ENCODE data around the gene RAMP2.

The RAMP2 gene

GRCh38 chr17:42806249-42806648 is 45.2 kb downstream of the RAMP2 start:
- peaks cover 18 to 32% of the 10 kb centered on the region in 2 experiments for H3K36me3 ChIP-seq (ENCODE audit: control insufficient read depth in 2 of 2, insufficient read depth in 1 of 2, low read length in 2 of 2)
- H3K4me3 ChIP-seq (ENCODE audit: low read depth, low read length) = no peak overlapping the region
- no peak overlapping the region for H3K27ac ChIP-seq (ENCODE audit: extremely low read depth, low read depth, low read length)
- ChIA-PET CTCF (interaction anchor here (1.5 to 2.9 kb wide), 3 partner anchors 14 to 18 kb away, joined by 4 to 13 read pairs (median 4); partner anchors contain the start of gene BECN1), POLR2A (interaction anchor here (0.5 to 2.0 kb wide), 4 partner anchors 9 to 332 kb away, joined by 3 to 6 read pairs (median 4); partner anchors contain the start of gene BECN1)
- TF ChIP-seq ZNF518A (tag by site-specific recombination; conservative IDR thresholded peaks at IDR 0.05; ENCODE audit: low read depth) (no peak), OVOL3 (tag by site-specific recombination; IDR thresholded peaks at IDR 0.05) (no peak), ZNF121 (tag by site-specific recombination; IDR thresholded peaks at IDR 0.05) (no peak), ZNF2 (tag by site-specific recombination; IDR thresholded peaks at IDR 0.05) (no peak)
- no peaks in the 10 kb centered on the region for H3K9me3 ChIP-seq (ENCODE audit: control insufficient read depth, insufficient read depth, low read depth, low read length)
- peaks cover 10% of the 10 kb centered on the region for H3K4me1 ChIP-seq (ENCODE audit: control insufficient read depth, insufficient read depth, low read length)

DNA sequence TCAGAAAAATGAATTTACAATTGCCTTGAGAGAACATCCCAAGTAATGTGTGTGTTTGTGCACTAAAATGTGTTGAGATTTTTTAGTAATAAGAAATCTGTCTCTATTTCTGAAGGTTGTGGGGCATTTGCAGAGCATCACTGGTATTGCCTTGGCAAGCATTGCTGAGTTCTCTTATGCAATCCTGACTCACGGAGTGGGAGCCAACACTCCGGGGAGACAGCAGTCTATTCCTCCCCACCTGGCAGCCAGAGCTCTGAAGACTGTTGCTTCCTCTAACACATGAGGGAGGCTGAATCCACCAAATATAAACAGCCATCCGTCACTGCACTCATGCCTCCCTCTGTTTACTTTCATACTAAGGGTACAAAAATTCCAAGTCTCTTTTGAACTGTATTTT is 48.2 kb downstream of the RAMP2 start:
- no peak overlapping the region for H3K4me3 ChIP-seq (ENCODE audit: low read depth, low read length)
- no peak overlapping the region for H3K27ac ChIP-seq (ENCODE audit: extremely low read depth, low read depth, low read length)
- TF ChIP-seq SCRT2 (tag by site-specific recombination; IDR thresholded peaks at IDR 0.05) = 0 out of 2 replicates have a peak, but pooled peaks have one; percentile 37
- no peak for TF ChIP-seq ZNF701 (tag by site-specific recombination; IDR thresholded peaks at IDR 0.05)
- TF ChIP-seq, protein P1, sequence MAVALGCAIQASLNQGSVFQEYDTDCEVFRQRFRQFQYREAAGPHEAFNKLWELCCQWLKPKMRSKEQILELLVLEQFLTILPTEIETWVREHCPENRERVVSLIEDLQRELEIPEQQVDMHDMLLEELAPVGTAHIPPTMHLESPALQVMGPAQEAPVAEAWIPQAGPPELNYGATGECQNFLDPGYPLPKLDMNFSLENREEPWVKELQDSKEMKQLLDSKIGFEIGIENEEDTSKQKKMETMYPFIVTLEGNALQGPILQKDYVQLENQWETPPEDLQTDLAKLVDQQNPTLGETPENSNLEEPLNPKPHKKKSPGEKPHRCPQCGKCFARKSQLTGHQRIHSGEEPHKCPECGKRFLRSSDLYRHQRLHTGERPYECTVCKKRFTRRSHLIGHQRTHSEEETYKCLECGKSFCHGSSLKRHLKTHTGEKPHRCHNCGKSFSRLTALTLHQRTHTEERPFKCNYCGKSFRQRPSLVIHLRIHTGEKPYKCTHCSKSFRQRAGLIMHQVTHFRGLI (tag by site-specific recombination; IDR thresholded peaks at IDR 0.05) = no peak
- TF ChIP-seq, protein P2, sequence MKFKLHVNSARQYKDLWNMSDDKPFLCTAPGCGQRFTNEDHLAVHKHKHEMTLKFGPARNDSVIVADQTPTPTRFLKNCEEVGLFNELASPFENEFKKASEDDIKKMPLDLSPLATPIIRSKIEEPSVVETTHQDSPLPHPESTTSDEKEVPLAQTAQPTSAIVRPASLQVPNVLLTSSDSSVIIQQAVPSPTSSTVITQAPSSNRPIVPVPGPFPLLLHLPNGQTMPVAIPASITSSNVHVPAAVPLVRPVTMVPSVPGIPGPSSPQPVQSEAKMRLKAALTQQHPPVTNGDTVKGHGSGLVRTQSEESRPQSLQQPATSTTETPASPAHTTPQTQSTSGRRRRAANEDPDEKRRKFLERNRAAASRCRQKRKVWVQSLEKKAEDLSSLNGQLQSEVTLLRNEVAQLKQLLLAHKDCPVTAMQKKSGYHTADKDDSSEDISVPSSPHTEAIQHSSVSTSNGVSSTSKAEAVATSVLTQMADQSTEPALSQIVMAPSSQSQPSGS (tag by site-specific recombination; IDR thresholded peaks at IDR 0.05; ENCODE audit: low read depth) = no peak
- no peak for TF ChIP-seq ZFP37 (tag by site-specific recombination; IDR thresholded peaks at IDR 0.05)
- no peaks in the 10 kb centered on the region for H3K4me1 ChIP-seq (ENCODE audit: control insufficient read depth, insufficient read depth, low read length)
- peaks cover 43 to 55% of the 10 kb centered on the region in 2 experiments for H3K36me3 ChIP-seq (ENCODE audit: control insufficient read depth in 2 of 2, insufficient read depth in 1 of 2, low read length in 2 of 2)
- ChIA-PET POLR2A (interaction anchor here (1.1 kb wide), 1 partner anchor 15 kb away, joined by 4 read pairs; the partner anchor contains the start of gene BECN1), CTCF (interaction anchor here (0.9 to 3.6 kb wide), 2 partner anchors 12 to 46 kb away, joined by 3 to 46 read pairs; partner anchors contain the start of gene BECN1)
- no peaks in the 10 kb centered on the region for H3K9me3 ChIP-seq (ENCODE audit: control insufficient read depth, insufficient read depth, low read depth, low read length)

Data from HEK293 (cell line).